OCI-LY7 (cell line): Measurements from ENCODE around the gene MYO1B. TPM values are rescaled to one million over a fixed set of nuclear protein-coding genes. Genes with fewer than 3 reads are reported as not detected.

Experiments used
- BruUV-seq: library from RNA; stranded (reverse); fragments of 400-500 nt; replicated peaks from 2 replicates; lab custom pipeline; 2021; lab: Mats Ljungman, UMichigan
- CTCF ChIA-PET: fragments of 300-600 bp; sonication (Branson Sonifier 250); formaldehyde crosslinking; loops from one replicate; lab custom pipeline; 2022; ENCODE audit warnings: antibody characterized with exemption; ENCODE audit not compliant: unreplicated experiment; lab: Charles Lee
- POLR2A ChIA-PET: fragments of 300-600 bp; sonication (Branson Sonifier 250); formaldehyde crosslinking; loops from one replicate; lab custom pipeline; 2022; ENCODE audit warnings: antibody characterized with exemption; lab: Charles Lee
- DNase-seq: peaks from one replicate; pipeline ENCODE4 v3.0.0-alpha.2; 2015; ENCODE audit warnings: low spot score
- H2AFZ ChIP-seq: fragments of 200-600 bp; sonication (generic), shearing (Covaris generic); 2 replicates; pipeline ENCODE4 v1.6.1; 2014; ENCODE audit warnings: mild to moderate bottlenecking, antibody characterized with exemption, low read length, moderate library complexity
- H3K27ac ChIP-seq: fragments of 200-600 bp; sonication (generic); 2 replicates; pipeline ENCODE4 v1.5.1; 2014; ENCODE audit warnings: mixed run types, low read depth, mild to moderate bottlenecking, moderate library complexity, low read length, inconsistent platforms; ENCODE audit not compliant: poor library complexity, severe bottlenecking
- H3K36me3 ChIP-seq: fragments of 200-600 bp; sonication (generic); 2 replicates; pipeline ENCODE4 v1.6.1; 2014; ENCODE audit warnings: mild to moderate bottlenecking, antibody characterized with exemption, low read length, moderate library complexity, mixed read lengths; ENCODE audit not compliant: insufficient read depth
- H3K4me1 ChIP-seq: fragments of 200-600 bp; sonication (generic); 2 replicates; pipeline ENCODE4 v1.5.1; 2014; ENCODE audit warnings: mild to moderate bottlenecking, low read length; ENCODE audit not compliant: insufficient read depth, poor library complexity, severe bottlenecking
- H3K4me2 ChIP-seq: fragments of 200-600 bp; sonication (generic); 2 replicates; pipeline ENCODE4 v1.6.1; 2014; ENCODE audit warnings: mild to moderate bottlenecking, low read length
- H3K4me3 ChIP-seq: fragments of 200-600 bp; sonication (generic); 2 replicates; pipeline ENCODE4 v1.5.1; 2014; ENCODE audit warnings: mild to moderate bottlenecking, low read depth, low read length; ENCODE audit not compliant: poor library complexity, severe bottlenecking
- H3K79me2 ChIP-seq: fragments of 200-600 bp; sonication (generic); 2 replicates; pipeline ENCODE4 v1.6.1; 2016; ENCODE audit warnings: low read depth, mild to moderate bottlenecking, low read length, moderate library complexity, mixed read lengths; ENCODE audit not compliant: insufficient read depth
- H3K9me2 ChIP-seq: fragments of 200-600 bp; sonication (generic); 2 replicates; pipeline ENCODE4 v1.6.1; 2016; ENCODE audit warnings: mild to moderate bottlenecking, low read length, mixed read lengths; ENCODE audit not compliant: insufficient read depth
- H3K9me3 ChIP-seq: fragments of 200-600 bp; sonication (generic); 2 replicates; pipeline ENCODE4 v1.6.1; 2014; ENCODE audit warnings: mild to moderate bottlenecking, mixed run types, low read length, mixed read lengths
- H4K20me1 ChIP-seq: fragments of 200-600 bp; sonication (generic); 2 replicates; pipeline ENCODE4 v1.6.1; 2014; ENCODE audit warnings: mild to moderate bottlenecking, antibody characterized with exemption, low read length, moderate library complexity, mixed read lengths; ENCODE audit not compliant: insufficient read depth
- CTCF ChIP-seq: fragments of 200-600 bp; sonication (generic); conservative IDR thresholded peaks from 2 replicates; pipeline ENCODE4 v1.5.1; 2014; ENCODE audit warnings: mild to moderate bottlenecking, antibody characterized with exemption, low read length, moderate library complexity, mixed read lengths
- EZH2phosphoT487 ChIP-seq: fragments of 200-600 bp; sonication (generic); IDR thresholded peaks from 2 replicates; pipeline ENCODE4 v1.6.1; 2018; ENCODE audit warnings: low read depth, borderline replicate concordance, mild to moderate bottlenecking, mixed run types, antibody characterized with exemption, low read length, moderate library complexity, mixed read lengths
- intact Hi-C: fragments of 100-400 bp; cut with micrococcal nuclease; formaldehyde crosslinking; loops from one replicate; pipeline ENCODE4 v1.10.0; 2022; ENCODE audit not compliant: unreplicated experiment
- total RNA-seq, 2 experiments: library from RNA; depleted of rRNA in 1 of 2; stranded (reverse); fragments of >200 nt in 1 of 2; shearing (Covaris generic) in 1 of 2; gene quantifications; 2 replicates each; pipeline ENCODE4 v1.2.3, GENCODE V29; 2014 to 2022

The MYO1B gene
- total RNA-seq, 2 experiments from 2014 or later, result not detected

GRCh38 chr2:191311156-191311555 lies 66.0 kb downstream of the MYO1B start:
- no peaks in the 10 kb centered on the region for H3K36me3 ChIP-seq
- no peaks in the 10 kb centered on the region for H4K20me1 ChIP-seq
- no peaks in the 10 kb centered on the region for H3K79me2 ChIP-seq
- H2AFZ ChIP-seq, result no peak overlapping the region
- H3K4me2 ChIP-seq, result no peak overlapping the region
- H3K4me1 ChIP-seq, result no peaks in the 10 kb centered on the region
- BruUV-seq, result no TSS peak
- ChIA-PET POLR2A (no interaction called here), CTCF (no interaction called here)
- H3K27ac ChIP-seq, result no peak overlapping the region
- no peak for DNase-seq
- H3K4me3 ChIP-seq, result no peak overlapping the region
- no peaks in the 10 kb centered on the region for H3K9me3 ChIP-seq
- intact Hi-C loops, result no loop called here
- no peaks in the 10 kb centered on the region for H3K9me2 ChIP-seq
- TF ChIP-seq CTCF (no peak), EZH2phosphoT487 (no peak)

GRCh38 chr2:191311627-191312026 lies 66.4 kb downstream of the MYO1B start:
- Histone ChIP-seq H2AFZ (no peak overlapping the region), H3K4me1 (no peaks in the 10 kb centered on the region), H3K4me2 (no peak overlapping the region), H4K20me1 (no peaks in the 10 kb centered on the region), H3K79me2 (no peaks in the 10 kb centered on the region), H3K9me2 (no peaks in the 10 kb centered on the region), H3K27ac (no peak overlapping the region), H3K4me3 (no peak overlapping the region), H3K9me3 (no peaks in the 10 kb centered on the region), H3K36me3 (no peaks in the 10 kb centered on the region)
- ChIA-PET CTCF (no interaction called here), POLR2A (no interaction called here)
- BruUV-seq, result no TSS peak
- intact Hi-C loops, result no loop called here
- no peak for TF ChIP-seq CTCF
- no peak for TF ChIP-seq EZH2phosphoT487
- no peak for DNase-seq

GRCh38 chr2:191312163-191312562 lies 67.0 kb downstream of the MYO1B start:
- Histone ChIP-seq H3K36me3 (no peaks in the 10 kb centered on the region), H3K27ac (no peak overlapping the region), H3K9me3 (no peaks in the 10 kb centered on the region), H2AFZ (no peak overlapping the region), H3K4me1 (no peaks in the 10 kb centered on the region), H3K9me2 (no peaks in the 10 kb centered on the region), H3K4me3 (no peak overlapping the region), H3K4me2 (no peak overlapping the region), H4K20me1 (no peaks in the 10 kb centered on the region), H3K79me2 (no peaks in the 10 kb centered on the region)
- no peak for DNase-seq
- no peak for TF ChIP-seq CTCF
- TF ChIP-seq EZH2phosphoT487, result no peak
- CTCF ChIA-PET, result no interaction called here
- BruUV-seq, result no TSS peak
- POLR2A ChIA-PET, result no interaction called here
- intact Hi-C loops, result no loop called here
